Gastroesophageal sphincter (tissue), 4 donors: ENCODE measurements around the gene NFIX. TPM values are rescaled to one million over a fixed set of nuclear protein-coding genes. Genes with fewer than 3 reads are reported as not detected.

Source experiments
- ATAC-seq: fragments of 150-250 bp; one replicate; pipeline ENCODE4 v1.9.1; 2016; ENCODE audit warnings: mild to moderate bottlenecking, moderate library complexity
- H3K27ac ChIP-seq, 4 donors: fragments of 200-600 bp; sonication (generic) in 3 of 4; 1 replicate in 3 of 4; 2 replicates in 1 of 4; pipeline ENCODE4 v1.5.1; 2016 to 2019
- H3K27me3 ChIP-seq: fragments of 200-600 bp; sonication (generic); one replicate; pipeline ENCODE4 v1.5.1; 2019
- H3K36me3 ChIP-seq, 2 donors: fragments of 200-600 bp; sonication (generic); one replicate each; pipeline ENCODE4 v1.5.1; 2019; ENCODE audit warnings: control low read depth in 1 of 2
- H3K4me1 ChIP-seq, 3 donors: fragments of 200-600 bp; sonication (generic); 1 replicate in 2 of 3; 2 replicates in 1 of 3; pipeline ENCODE4 v1.5.1; 2016 to 2019; ENCODE audit warnings: control low read depth in 2 of 3
- H3K4me3 ChIP-seq, 2 donors: fragments of 200-600 bp; sonication (generic); one replicate each; pipeline ENCODE4 v1.5.1; 2019; ENCODE audit warnings: mild to moderate bottlenecking in 1 of 2, moderate library complexity in 1 of 2
- H3K9me3 ChIP-seq, 3 donors: fragments of 200-600 bp; sonication (generic); one replicate each; pipeline ENCODE4 v1.5.1; 2017 to 2019; ENCODE audit warnings: control low read depth in 2 of 3
- EP300 ChIP-seq: sonication (generic); formaldehyde crosslinking; IDR thresholded peaks from one replicate; pipeline ENCODE4 v1.6.1; 2017; ENCODE audit warnings: antibody characterized with exemption, mild to moderate bottlenecking
- POLR2A ChIP-seq, 2 donors: fragments of 450-650 bp; IDR thresholded peaks; one replicate each; pipeline ENCODE4 v1.6.1; 2017; ENCODE audit warnings: antibody characterized with exemption in 2 of 2, mild to moderate bottlenecking in 2 of 2, moderate library complexity in 1 of 2
- POLR2AphosphoS5 ChIP-seq: sonication (generic); formaldehyde crosslinking; IDR thresholded peaks from one replicate; pipeline ENCODE4 v1.6.1; 2017; ENCODE audit warnings: antibody characterized with exemption
- WGBS, 2 donors: methylation state at CpG; one replicate each; pipeline ENCODE4 v1.1.5; 2018; ENCODE audit warnings: low coverage in 1 of 2; 5-methylcytosine and 5-hydroxymethylcytosine counted together
- total RNA-seq, 4 donors: library from RNA; depleted of rRNA; stranded (reverse); fragments of >200 nt; gene quantifications; one replicate each; pipeline ENCODE4 v1.1.0, GENCODE V29; 2016
- TF ChIP-seq, protein P1 (sequence below), 4 experiments: fragments of 200-600 bp in 2 of 4; fragments of 450-650 bp in 2 of 4; sonication (generic) in 1 of 4; IDR thresholded peaks; one replicate each; pipeline ENCODE4 v1.5.1; 2017 to 2019; ENCODE audit warnings: antibody characterized with exemption in 4 of 4, mild to moderate bottlenecking in 2 of 4, moderate library complexity in 2 of 4

Gene NFIX
- total RNA-seq, 4 donors from 2014 or later = 44.7 to 145 (median 72.4) TPM

DNA sequence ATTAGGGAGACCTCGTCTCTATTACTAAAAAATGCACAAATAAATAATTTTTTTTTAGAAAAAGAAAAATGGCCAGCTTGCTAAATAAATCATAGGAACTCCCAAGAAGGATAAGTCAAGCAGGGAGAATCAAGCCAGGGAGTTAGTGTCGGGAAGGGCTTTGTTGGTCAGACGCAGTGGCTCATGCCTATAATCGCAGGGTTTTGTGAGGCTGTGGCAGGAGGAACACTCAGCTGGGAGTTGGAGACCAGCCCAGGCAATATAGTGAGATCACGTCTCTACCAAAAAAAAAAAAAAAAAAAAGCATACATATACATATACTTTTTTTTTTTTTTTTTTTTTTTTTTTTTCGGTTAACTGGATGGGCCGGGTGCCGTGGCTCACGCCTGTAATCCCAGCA lies 131.8 kb downstream of the NFIX start:
- Histone ChIP-seq H3K27ac (no peak overlapping the region), H3K4me1 (no peaks in the 10 kb centered on the region), H3K9me3 (no peaks in the 10 kb centered on the region), H3K36me3 (peaks cover 0 to 16% of the 10 kb centered on the region in 2 donors), H3K27me3 (no peaks in the 10 kb centered on the region), H3K4me3 (no peak overlapping the region)
- ATAC-seq = no peak
- TF ChIP-seq POLR2AphosphoS5 = no peak
- 82 to 89% methylated on average over 5 to 9 of the region's 9 CpGs for WGBS, 2 donors

DNA sequence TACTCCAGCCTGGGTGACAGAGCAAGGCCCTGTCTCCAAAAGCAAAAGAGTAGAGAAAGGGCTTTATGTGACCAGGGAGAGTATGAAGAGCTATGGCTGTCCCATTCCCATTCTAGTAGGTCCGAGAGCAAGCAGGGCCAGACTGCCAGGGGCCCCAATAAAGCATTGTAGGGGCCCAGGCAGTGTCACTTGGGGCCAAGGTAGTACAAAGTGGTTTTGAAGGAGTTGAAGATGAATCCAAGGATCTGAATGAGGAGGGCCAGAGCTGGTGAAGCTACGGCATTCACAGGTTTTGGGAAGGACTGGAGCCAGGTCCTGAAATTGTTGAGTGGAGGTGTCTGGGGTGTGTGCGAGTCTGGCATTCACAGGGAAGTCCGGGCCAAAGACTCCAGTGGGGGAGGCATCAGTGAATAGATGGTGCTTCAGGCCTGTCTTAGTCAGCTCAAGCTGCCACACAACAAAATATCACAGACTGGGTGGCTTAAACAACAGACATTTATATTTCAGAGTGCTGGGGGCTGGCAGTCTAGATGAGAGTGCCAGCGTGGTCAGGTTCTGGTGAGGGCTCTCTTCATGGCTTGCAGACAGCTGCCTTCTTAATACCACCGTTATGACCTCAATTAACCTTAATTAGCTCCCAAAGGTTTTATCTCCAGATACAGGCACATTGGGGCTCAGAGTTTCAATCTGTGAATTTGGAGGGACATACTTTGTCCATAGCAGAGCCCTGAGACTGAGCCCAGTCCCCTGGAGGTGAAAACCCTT lies 132.7 kb downstream of the NFIX start:
- 73 to 81% methylated on average over 2 to 5 of the region's 6 CpGs for WGBS, 2 donors
- Histone ChIP-seq H3K4me3 (no peak overlapping the region), H3K9me3 (no peaks in the 10 kb centered on the region), H3K27me3 (no peaks in the 10 kb centered on the region), H3K27ac (no peak overlapping the region), H3K36me3 (peaks cover 0 to 16% of the 10 kb centered on the region in 2 donors), H3K4me1 (peaks cover 0 to under 1% (median 0%) of the 10 kb centered on the region in 3 donors)
- TF ChIP-seq EP300 = no peak
- no peak for TF ChIP-seq POLR2AphosphoS5
- no peak for ATAC-seq

DNA sequence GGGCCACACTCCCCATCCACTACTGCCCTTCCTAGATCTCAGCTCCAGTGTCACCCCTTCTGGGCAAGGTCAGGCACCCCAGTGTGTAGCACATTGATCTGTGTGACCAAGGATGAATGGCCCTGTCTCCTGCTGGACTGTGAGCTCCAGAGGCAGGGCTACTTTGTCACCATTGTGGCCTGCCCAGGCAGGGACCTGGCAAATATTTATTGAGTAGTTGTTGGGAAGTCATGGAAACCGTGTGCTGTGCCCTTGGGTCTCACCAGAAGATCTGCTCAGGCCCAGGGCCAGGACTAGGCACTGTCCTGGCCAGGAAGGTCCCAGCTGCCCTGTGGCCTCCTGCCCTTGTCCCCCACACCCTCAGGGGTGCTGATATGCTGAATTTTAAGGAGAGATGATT lies 133.3 kb downstream of the NFIX start:
- no CpG with 5 or more reads among the region's 1 CpG for WGBS, 2 donors
- H3K4me1 ChIP-seq = peaks cover 0 to 7% (median 0%) of the 10 kb centered on the region in 3 donors
- TF ChIP-seq POLR2AphosphoS5 (no peak), EP300 (no peak), POLR2A (IDR thresholded peaks at IDR 0.05) (no peak)
- TF ChIP-seq, protein P1, sequence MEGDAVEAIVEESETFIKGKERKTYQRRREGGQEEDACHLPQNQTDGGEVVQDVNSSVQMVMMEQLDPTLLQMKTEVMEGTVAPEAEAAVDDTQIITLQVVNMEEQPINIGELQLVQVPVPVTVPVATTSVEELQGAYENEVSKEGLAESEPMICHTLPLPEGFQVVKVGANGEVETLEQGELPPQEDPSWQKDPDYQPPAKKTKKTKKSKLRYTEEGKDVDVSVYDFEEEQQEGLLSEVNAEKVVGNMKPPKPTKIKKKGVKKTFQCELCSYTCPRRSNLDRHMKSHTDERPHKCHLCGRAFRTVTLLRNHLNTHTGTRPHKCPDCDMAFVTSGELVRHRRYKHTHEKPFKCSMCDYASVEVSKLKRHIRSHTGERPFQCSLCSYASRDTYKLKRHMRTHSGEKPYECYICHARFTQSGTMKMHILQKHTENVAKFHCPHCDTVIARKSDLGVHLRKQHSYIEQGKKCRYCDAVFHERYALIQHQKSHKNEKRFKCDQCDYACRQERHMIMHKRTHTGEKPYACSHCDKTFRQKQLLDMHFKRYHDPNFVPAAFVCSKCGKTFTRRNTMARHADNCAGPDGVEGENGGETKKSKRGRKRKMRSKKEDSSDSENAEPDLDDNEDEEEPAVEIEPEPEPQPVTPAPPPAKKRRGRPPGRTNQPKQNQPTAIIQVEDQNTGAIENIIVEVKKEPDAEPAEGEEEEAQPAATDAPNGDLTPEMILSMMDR (IDR thresholded peaks at IDR 0.05) = no peak
- no peaks in the 10 kb centered on the region for H3K27me3 ChIP-seq
- no peak for ATAC-seq
- H3K4me3 ChIP-seq = no peak overlapping the region
- H3K36me3 ChIP-seq = peaks cover 0 to 16% of the 10 kb centered on the region in 2 donors
- no peaks in the 10 kb centered on the region for H3K9me3 ChIP-seq
- H3K27ac ChIP-seq = no peak overlapping the region

DNA sequence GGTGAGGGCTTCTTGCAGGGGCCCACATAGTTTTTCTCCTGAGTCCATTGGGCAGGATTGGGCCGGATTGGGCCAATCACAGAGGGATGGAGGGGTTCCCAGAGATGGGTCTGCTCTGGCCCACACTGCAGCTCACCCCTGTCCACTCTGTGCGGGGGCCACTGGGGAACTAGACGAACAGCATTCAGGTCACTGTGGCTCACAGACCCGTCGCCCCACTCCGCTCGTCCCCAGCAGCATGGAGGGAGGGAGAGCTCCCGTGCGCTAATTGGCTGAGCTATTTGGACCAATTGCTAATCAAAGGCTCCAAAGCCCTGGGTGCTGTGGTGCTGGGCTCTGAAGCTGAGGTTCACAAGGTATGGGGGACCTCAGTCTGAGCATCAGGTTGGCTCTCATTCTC lies 134.1 kb downstream of the NFIX start:
- Histone ChIP-seq H3K9me3 (no peaks in the 10 kb centered on the region), H3K27me3 (no peaks in the 10 kb centered on the region), H3K27ac (no peak overlapping the region), H3K4me3 (no peak overlapping the region), H3K4me1 (peaks cover 0 to 15% (median 0%) of the 10 kb centered on the region in 3 donors), H3K36me3 (peaks cover 0 to 12% of the 10 kb centered on the region in 2 donors)
- WGBS, 2 donors = no CpG with 5 or more reads among the region's 9 CpGs
- no peak for ATAC-seq
- TF ChIP-seq POLR2AphosphoS5 = no peak
- TF ChIP-seq EP300 = no peak
- no peak for TF ChIP-seq POLR2A (IDR thresholded peaks at IDR 0.05)
- TF ChIP-seq, protein P1 (IDR thresholded peaks at IDR 0.05) = no peak

DNA sequence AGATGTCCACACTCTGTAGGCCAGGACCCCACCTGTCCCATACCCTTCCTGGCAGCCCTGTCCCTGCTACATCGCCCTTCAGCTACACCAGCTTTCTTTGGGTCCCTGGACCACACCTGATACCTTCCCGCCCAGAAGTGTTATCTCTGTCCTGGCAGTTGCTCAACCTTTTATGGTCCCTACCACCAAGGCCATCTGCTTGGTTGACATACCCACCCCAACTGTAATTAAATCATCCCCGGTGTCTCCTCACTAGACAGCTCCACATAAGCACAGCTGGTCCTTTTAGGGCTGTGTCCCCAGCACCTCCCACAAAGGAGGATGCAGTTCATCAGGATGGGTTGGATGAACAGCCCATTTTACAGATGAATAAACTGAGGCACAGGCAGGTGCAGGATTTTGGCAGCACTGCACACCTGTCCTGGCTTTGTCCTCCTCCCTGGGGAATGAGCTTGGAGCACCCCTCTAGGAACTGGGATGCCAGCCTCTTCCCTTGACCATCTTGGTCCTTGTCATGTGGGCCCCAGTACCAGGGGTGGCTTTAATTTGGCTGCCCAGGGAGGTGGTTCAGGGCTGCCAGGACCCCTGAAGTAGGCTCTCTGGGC lies 135.7 kb downstream of the NFIX start:
- WGBS, 2 donors = 84 to 95% methylated on average over 3 of the region's 3 CpGs
- H3K4me1 ChIP-seq = peaks cover 0 to 26% (median 0%) of the 10 kb centered on the region in 3 donors
- H3K27me3 ChIP-seq = no peaks in the 10 kb centered on the region
- H3K4me3 ChIP-seq = no peak overlapping the region
- H3K36me3 ChIP-seq = peaks cover 0 to 18% of the 10 kb centered on the region in 2 donors
- H3K27ac ChIP-seq = no peak overlapping the region
- TF ChIP-seq POLR2AphosphoS5 (no peak), EP300 (no peak), POLR2A (IDR thresholded peaks at IDR 0.05) (no peak)
- TF ChIP-seq, protein P1 (IDR thresholded peaks at IDR 0.05) = no peak
- ATAC-seq = no peak
- H3K9me3 ChIP-seq = no peaks in the 10 kb centered on the region
